ENCODE measurements around the gene CACNA1B.

Gene CACNA1B

GRCh38 chr9:138020120-138020794 lies 142.7 kb downstream of the CACNA1B start:
- no peak for TF ChIP-seq REST (IDR thresholded peaks at IDR 0.05; ENCODE audit: insufficient replicate concordance, low read depth)
- TF ChIP-seq GABPA (IDR thresholded peaks at IDR 0.05; ENCODE audit: low read depth) = no peak
- TF ChIP-seq SPI1 (IDR thresholded peaks at IDR 0.05; ENCODE audit: borderline replicate concordance, low read depth) = no peak
- no peak for TF ChIP-seq POLR2AphosphoS5 (IDR thresholded peaks at IDR 0.05; ENCODE audit: low read depth)
- TF ChIP-seq CTCF (IDR thresholded peaks at IDR 0.05; ENCODE audit: insufficient read depth, low read length) = no peak
- no peak for DNase-seq (ENCODE audit: low read depth in 1 of 2, low spot score in 1 of 2)
- Histone ChIP-seq H3K27me3 (ENCODE audit: insufficient read depth, poor library complexity, severe bottlenecking) (no peaks in the 10 kb centered on the region), H3K4me3 (replicated peaks; ENCODE audit: insufficient read depth, low read length) (no peak overlapping the region), H3K27ac (replicated peaks) (no peak overlapping the region)

GRCh38 chr9:138020795-138021182 lies 143.2 kb downstream of the CACNA1B start:
- H3K27ac ChIP-seq (replicated peaks) = no peak overlapping the region
- no peak for DNase-seq (ENCODE audit: low read depth in 1 of 2, low spot score in 1 of 2)
- no peak for TF ChIP-seq REST (IDR thresholded peaks at IDR 0.05; ENCODE audit: insufficient replicate concordance, low read depth)
- TF ChIP-seq POLR2AphosphoS5 (IDR thresholded peaks at IDR 0.05; ENCODE audit: low read depth) = no peak
- TF ChIP-seq SPI1 (IDR thresholded peaks at IDR 0.05; ENCODE audit: borderline replicate concordance, low read depth) = no peak
- TF ChIP-seq CTCF (IDR thresholded peaks at IDR 0.05; ENCODE audit: insufficient read depth, low read length) = no peak
- TF ChIP-seq GABPA (IDR thresholded peaks at IDR 0.05; ENCODE audit: low read depth) = no peak
- H3K27me3 ChIP-seq (ENCODE audit: insufficient read depth, poor library complexity, severe bottlenecking) = no peaks in the 10 kb centered on the region
- H3K4me3 ChIP-seq (replicated peaks; ENCODE audit: insufficient read depth, low read length) = no peak overlapping the region

GRCh38 chr9:138021251-138022056 lies 143.9 kb downstream of the CACNA1B start:
- no peak for DNase-seq (ENCODE audit: low read depth in 1 of 2, low spot score in 1 of 2)
- no peaks in the 10 kb centered on the region for H3K27me3 ChIP-seq (ENCODE audit: insufficient read depth, poor library complexity, severe bottlenecking)
- no peak overlapping the region for H3K4me3 ChIP-seq (replicated peaks; ENCODE audit: insufficient read depth, low read length)
- H3K27ac ChIP-seq (replicated peaks) = no peak overlapping the region
- TF ChIP-seq GABPA (IDR thresholded peaks at IDR 0.05; ENCODE audit: low read depth) = no peak
- no peak for TF ChIP-seq CTCF (IDR thresholded peaks at IDR 0.05; ENCODE audit: insufficient read depth, low read length)
